Skeletal muscle satellite cell (primary cell): ENCODE measurements around the gene SPRR1A.

ENCODE experiments used
- H3K27me3 ChIP-seq: 2 replicates; pipeline ENCODE4 v1.7.0; 2013; ENCODE audit warnings: low read length; ENCODE audit not compliant: control insufficient read depth, insufficient read depth
- H3K36me3 ChIP-seq: 2 replicates; pipeline ENCODE4 v1.7.0; 2013; ENCODE audit warnings: mild to moderate bottlenecking, control low read depth, low read length; ENCODE audit not compliant: insufficient read depth
- H3K4me1 ChIP-seq: 2 replicates; pipeline ENCODE4 v1.7.0; 2013; ENCODE audit warnings: low read length; ENCODE audit not compliant: control insufficient read depth, insufficient read depth
- H3K4me2 ChIP-seq: 2 replicates; pipeline ENCODE4 v1.7.0; 2013; ENCODE audit warnings: mild to moderate bottlenecking, low read length
- H3K4me3 ChIP-seq: 2 replicates; pipeline ENCODE4 v1.7.0; 2013; ENCODE audit warnings: low read length
- H3K9ac ChIP-seq: 2 replicates; pipeline ENCODE4 v1.7.0; 2013; ENCODE audit warnings: mild to moderate bottlenecking, low read depth, low read length, moderate library complexity
- H3K9me3 ChIP-seq: replicated peaks from 2 replicates; pipeline ENCODE4 v1.7.0; 2013; ENCODE audit warnings: mild to moderate bottlenecking, control low read depth, low read length

Gene SPRR1A

GRCh38 chr1:152976688-152977087 is 7.2 kb upstream of the SPRR1A start:
- Histone ChIP-seq H3K36me3 (no peaks in the 10 kb centered on the region), H3K9me3 (no peaks in the 10 kb centered on the region), H3K4me3 (no peak overlapping the region), H3K4me2 (no peak overlapping the region), H3K9ac (no peak overlapping the region), H3K27me3 (peaks cover 9% of the 10 kb centered on the region), H3K4me1 (no peaks in the 10 kb centered on the region)

GRCh38 chr1:152977614-152978013 is 6.3 kb upstream of the SPRR1A start:
- H3K4me2 ChIP-seq, result no peak overlapping the region
- H3K4me1 ChIP-seq, result no peaks in the 10 kb centered on the region
- H3K27me3 ChIP-seq, result peaks cover 11% of the 10 kb centered on the region
- H3K36me3 ChIP-seq, result no peaks in the 10 kb centered on the region
- no peak overlapping the region for H3K9ac ChIP-seq
- no peaks in the 10 kb centered on the region for H3K9me3 ChIP-seq
- H3K4me3 ChIP-seq, result no peak overlapping the region

- Histone ChIP-seq H3K9ac (no peak overlapping the region), H3K4me2 (no peak overlapping the region), H3K36me3 (no peaks in the 10 kb centered on the region), H3K4me1 (no peaks in the 10 kb centered on the region), H3K4me3 (no peak overlapping the region), H3K9me3 (no peaks in the 10 kb centered on the region), H3K27me3 (peaks cover 21% of the 10 kb centered on the region)
These were observed 3.2 kb upstream of the SPRR1A start for GRCh38 chr1:152980676-152981075.

- no peak overlapping the region for H3K4me2 ChIP-seq
- no peaks in the 10 kb centered on the region for H3K4me1 ChIP-seq
- H3K4me3 ChIP-seq, result no peak overlapping the region
- H3K9ac ChIP-seq, result no peak overlapping the region
- H3K27me3 ChIP-seq, result peaks cover 18% of the 10 kb centered on the region
- no peaks in the 10 kb centered on the region for H3K9me3 ChIP-seq
- no peaks in the 10 kb centered on the region for H3K36me3 ChIP-seq
These were observed 2.6 kb upstream of the SPRR1A start for GRCh38 chr1:152981146-152981871.

- Histone ChIP-seq H3K9ac (no peak overlapping the region), H3K9me3 (no peaks in the 10 kb centered on the region), H3K27me3 (peaks cover 18% of the 10 kb centered on the region)
These were observed 1.8 kb upstream of the SPRR1A start for GRCh38 chr1:152982076-152982475.

GRCh38 chr1:152983234-152983633 is 647 bp upstream of the SPRR1A start:
- Histone ChIP-seq H3K4me2 (no peak overlapping the region), H3K9ac (no peak overlapping the region), H3K4me3 (no peak overlapping the region), H3K27me3 (peaks cover 18% of the 10 kb centered on the region), H3K9me3 (no peaks in the 10 kb centered on the region), H3K4me1 (no peaks in the 10 kb centered on the region), H3K36me3 (no peaks in the 10 kb centered on the region)

More at GRCh38 chr1:152982076-152982475, 1.8 kb upstream of the SPRR1A start:
- Histone ChIP-seq H3K4me3 (no peak overlapping the region), H3K36me3 (no peaks in the 10 kb centered on the region), H3K4me2 (no peak overlapping the region), H3K4me1 (no peaks in the 10 kb centered on the region)

- no peak overlapping the region for H3K9ac ChIP-seq
These were observed 2.7 kb downstream of the SPRR1A start for GRCh38 chr1:152986578-152986977.

GRCh38 chr1:152993186-152993585 is 9.3 kb downstream of the SPRR1A start:
- no peaks in the 10 kb centered on the region for H3K4me1 ChIP-seq
- H3K4me3 ChIP-seq, result no peak overlapping the region
- H3K9ac ChIP-seq, result no peak overlapping the region
- H3K9me3 ChIP-seq, result no peaks in the 10 kb centered on the region
- H3K36me3 ChIP-seq, result no peaks in the 10 kb centered on the region
- no peak overlapping the region for H3K4me2 ChIP-seq
- peaks cover 13% of the 10 kb centered on the region for H3K27me3 ChIP-seq

More at GRCh38 chr1:152986578-152986977, 2.7 kb downstream of the SPRR1A start:
- Histone ChIP-seq H3K4me3 (no peak overlapping the region), H3K4me2 (no peak overlapping the region), H3K4me1 (no peaks in the 10 kb centered on the region), H3K36me3 (no peaks in the 10 kb centered on the region), H3K27me3 (peaks cover 17% of the 10 kb centered on the region), H3K9me3 (no peaks in the 10 kb centered on the region)

GRCh38 chr1:152995842-152996241 is 12.0 kb downstream of the SPRR1A start:
- no peaks in the 10 kb centered on the region for H3K4me1 ChIP-seq
- H3K9me3 ChIP-seq, result no peaks in the 10 kb centered on the region
- no peak overlapping the region for H3K4me2 ChIP-seq
- H3K4me3 ChIP-seq, result no peak overlapping the region
- peaks cover 8% of the 10 kb centered on the region for H3K27me3 ChIP-seq
- H3K9ac ChIP-seq, result no peak overlapping the region
- no peaks in the 10 kb centered on the region for H3K36me3 ChIP-seq

GRCh38 chr1:152996633-152997400 is 12.9 kb downstream of the SPRR1A start:
- Histone ChIP-seq H3K9ac (no peak overlapping the region), H3K4me2 (no peak overlapping the region), H3K4me1 (no peaks in the 10 kb centered on the region), H3K9me3 (no peaks in the 10 kb centered on the region), H3K4me3 (no peak overlapping the region), H3K36me3 (no peaks in the 10 kb centered on the region), H3K27me3 (peaks cover 8% of the 10 kb centered on the region)

GRCh38 chr1:152997901-152998300 is 14.0 kb downstream of the SPRR1A start:
- Histone ChIP-seq H3K4me1 (no peaks in the 10 kb centered on the region), H3K4me2 (no peak overlapping the region), H3K36me3 (no peaks in the 10 kb centered on the region), H3K27me3 (peaks cover 8% of the 10 kb centered on the region), H3K4me3 (no peak overlapping the region), H3K9me3 (no peaks in the 10 kb centered on the region), H3K9ac (no peak overlapping the region)
